Medulla oblongata (tissue), 1 donor: ENCODE measurements around the gene UBE2G1.

Experiments used
- DNase-seq: peaks from one replicate; pipeline ENCODE4 v3.0.0-alpha.2; 2015; ENCODE audit errors: extremely low spot score

Gene UBE2G1

GRCh38 chr17:4248504-4249277, 117.8 kb downstream of the UBE2G1 start:
- peak; percentile 37 for DNase-seq

- no peak for DNase-seq
Measured at GRCh38 chr17:4247971-4248388, 118.5 kb downstream of the UBE2G1 start.

- DNase-seq: no peak
Measured at GRCh38 chr17:4247361-4247970, 119.0 kb downstream of the UBE2G1 start.

- DNase-seq: no peak
Measured at GRCh38 chr17:4246674-4247073, 119.8 kb downstream of the UBE2G1 start.

GRCh38 chr17:4241535-4241934, 124.9 kb downstream of the UBE2G1 start:
- DNase-seq: no peak

- DNase-seq: no peak
Measured at GRCh38 chr17:4236456-4236855, 130.0 kb downstream of the UBE2G1 start.

- DNase-seq: no peak
Measured at GRCh38 chr17:4235372-4236279, 130.8 kb downstream of the UBE2G1 start.

- DNase-seq: peak; percentile 51
Measured at GRCh38 chr17:4234401-4234800, 132.1 kb downstream of the UBE2G1 start.

GRCh38 chr17:4233668-4234258, 132.7 kb downstream of the UBE2G1 start:
- DNase-seq: no peak

GRCh38 chr17:4232168-4232813, 134.2 kb downstream of the UBE2G1 start:
- no peak for DNase-seq

GRCh38 chr17:4229627-4230541, 136.6 kb downstream of the UBE2G1 start:
- peak; percentile 83 for DNase-seq

- no peak for DNase-seq
Measured at GRCh38 chr17:4221899-4222659, 144.4 kb downstream of the UBE2G1 start.

- no peak for DNase-seq
Measured at GRCh38 chr17:4221163-4221562, 145.3 kb downstream of the UBE2G1 start.

GRCh38 chr17:4220655-4221054, 145.8 kb downstream of the UBE2G1 start:
- peak; percentile 50 for DNase-seq
